HG02884 (cell line): ENCODE results near the gene SETX.

Source experiments
- ATAC-seq: cut with Tn5 transposase; IDR thresholded peaks from one replicate; pipeline ENCODE4 v1.9.1; 2021; ENCODE audit warnings: mild to moderate bottlenecking, moderate library complexity; ENCODE audit not compliant: unreplicated experiment

The SETX gene

GRCh38 chr9:132356324-132356924 lies 1.6 kb upstream of the SETX start:
- ATAC-seq: no peak

GRCh38 chr9:132351404-132352045 lies 3.3 kb downstream of the SETX start:
- ATAC-seq: no peak

DNA sequence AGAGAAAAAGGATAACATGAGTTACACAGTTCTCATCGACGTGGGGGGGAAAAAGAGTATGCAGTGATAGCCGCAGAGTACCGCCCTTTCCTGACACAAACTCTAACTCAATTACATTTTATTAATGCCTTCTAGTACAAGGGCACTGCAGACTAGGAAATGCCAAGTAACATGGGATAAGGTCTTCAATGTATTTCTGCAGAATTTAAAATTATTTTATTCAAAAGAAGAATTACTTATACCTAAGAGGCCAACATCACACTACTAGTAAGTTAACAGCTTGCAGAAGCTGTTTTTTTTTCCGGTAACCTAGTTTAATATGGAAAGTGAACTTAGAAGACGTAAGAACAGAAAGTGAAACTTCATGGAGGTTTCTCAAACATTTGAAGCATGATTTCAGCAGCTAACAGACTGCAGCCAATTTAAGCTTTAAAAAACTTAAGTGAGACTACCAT lies 3.9 kb downstream of the SETX start:
- no peak for ATAC-seq

DNA sequence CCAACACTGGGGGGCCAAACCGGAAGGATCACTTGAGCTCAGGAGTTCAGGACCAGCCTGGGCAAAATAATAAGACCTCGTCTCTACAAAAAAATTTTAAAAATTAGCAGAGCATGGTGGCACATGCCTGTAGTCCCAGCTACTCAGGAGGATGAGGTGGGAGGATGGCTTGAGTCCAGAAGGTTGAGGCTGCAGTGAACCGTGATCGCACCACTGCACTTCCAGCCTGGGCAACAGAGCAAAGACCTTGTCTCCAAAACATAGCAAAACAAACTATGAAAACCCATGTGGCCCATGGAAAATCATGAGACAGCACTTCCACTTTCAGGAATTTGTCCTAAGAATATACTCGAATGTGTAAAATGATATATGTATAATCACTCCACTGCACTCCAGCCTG lies 6.1 kb downstream of the SETX start:
- ATAC-seq: no peak

DNA sequence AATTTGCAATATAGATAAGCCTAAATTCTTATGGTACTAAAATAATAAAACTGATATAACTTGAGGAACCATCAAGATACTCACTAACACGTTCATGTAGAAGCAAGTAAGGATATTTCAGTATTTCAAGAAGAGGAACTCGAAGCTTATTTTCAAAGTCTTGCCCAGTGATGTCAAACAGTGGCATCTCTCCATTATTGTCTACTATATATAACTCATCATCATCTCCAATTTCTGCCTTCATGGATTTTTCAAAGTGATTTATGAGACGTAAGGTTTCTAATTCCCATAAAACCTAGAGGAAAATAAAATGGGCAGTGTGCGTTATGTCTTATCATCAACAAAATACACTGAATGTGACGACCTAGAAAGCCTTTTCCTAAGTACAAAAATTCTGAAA lies 8.6 kb downstream of the SETX start:
- ATAC-seq: no peak

DNA sequence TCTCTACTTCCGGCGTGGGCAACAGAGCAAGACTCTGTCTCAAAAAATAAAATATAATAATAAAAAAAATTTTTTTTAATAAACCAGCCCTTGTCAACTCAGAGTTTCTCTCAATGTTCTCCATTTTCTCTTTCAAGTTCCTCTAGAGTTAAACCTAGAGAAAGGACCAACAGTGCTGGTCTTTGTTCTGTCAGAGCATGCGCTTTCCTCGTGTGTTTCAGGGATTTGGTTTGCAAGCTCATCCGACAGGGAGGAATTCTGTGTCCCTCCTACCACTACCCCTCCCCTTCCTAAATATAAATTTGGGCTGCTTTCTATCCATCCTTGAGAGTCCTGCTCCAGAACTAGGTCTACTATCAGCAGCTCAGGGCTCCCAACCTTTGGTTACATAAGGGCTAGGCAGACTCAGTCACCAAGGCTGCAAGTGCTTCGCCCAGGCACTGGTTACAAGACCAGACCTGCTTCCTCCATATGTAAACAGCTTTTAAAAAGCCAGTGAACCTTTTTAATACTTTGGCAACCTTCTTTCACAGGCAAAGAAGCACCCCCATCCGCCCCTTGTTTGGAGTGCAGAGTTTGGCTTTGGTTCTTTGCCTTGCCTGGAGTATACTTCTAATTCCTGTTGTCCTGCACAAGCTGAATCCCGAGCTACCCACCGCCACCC lies 13.5 kb downstream of the SETX start:
- no peak for ATAC-seq

GRCh38 chr9:132334364-132334763 lies 20.4 kb downstream of the SETX start:
- no peak for ATAC-seq

DNA sequence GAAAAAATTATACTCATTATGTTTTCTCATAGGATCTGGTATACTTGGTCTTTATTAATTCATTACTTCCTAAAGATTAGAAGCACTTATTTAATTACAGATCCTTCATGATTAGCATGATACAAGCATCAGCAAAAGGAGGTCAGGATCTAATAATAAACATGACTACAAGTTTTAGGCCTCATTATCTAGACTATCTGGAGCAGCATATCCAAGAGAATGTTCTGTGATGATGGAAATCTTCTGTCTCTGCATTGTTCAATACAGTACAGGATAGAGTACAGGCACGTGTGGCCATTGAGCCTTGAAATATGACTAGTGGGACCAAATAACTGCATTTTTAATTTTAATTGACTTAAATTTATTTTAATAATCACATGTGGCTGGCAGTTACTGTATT lies 21.2 kb downstream of the SETX start:
- ATAC-seq: no peak

DNA sequence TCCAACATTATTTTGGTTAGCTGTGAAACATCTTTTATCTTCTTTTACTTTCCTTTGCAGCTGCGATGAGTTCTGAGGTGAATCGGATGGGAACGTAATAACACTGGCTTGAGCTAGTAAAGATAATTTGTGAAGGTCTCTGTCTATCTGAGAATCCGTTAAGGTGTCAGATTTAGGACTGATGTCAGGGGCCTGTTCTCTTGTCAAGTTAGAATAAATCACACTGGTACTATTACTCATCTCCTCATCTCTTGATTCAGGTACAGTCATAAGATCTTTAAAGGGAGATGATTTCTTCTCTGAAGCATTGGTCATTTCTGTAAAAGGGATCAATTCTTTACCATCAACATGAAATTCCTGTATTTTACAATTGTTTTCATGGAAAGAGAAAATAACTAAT lies 26.2 kb downstream of the SETX start:
- ATAC-seq: no peak

DNA sequence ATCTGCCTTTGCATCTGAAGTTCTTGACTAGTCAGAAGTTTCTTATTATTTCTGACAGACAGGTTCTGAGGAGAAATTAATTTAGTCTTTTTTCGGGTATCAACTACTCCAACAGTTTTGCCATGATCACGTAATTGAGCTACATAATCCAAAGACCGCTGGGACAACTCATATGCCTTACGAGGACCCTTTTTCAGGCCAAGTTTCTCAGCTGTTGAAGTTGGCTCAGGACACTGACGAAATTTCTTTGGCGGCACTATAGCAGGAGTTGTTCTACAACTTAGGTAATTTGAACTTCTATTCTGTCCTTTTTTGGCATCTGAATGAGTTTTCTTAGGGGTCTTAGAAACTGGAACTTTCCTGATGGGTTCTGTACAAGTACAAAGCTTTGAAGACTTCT lies 27.2 kb downstream of the SETX start:
- no peak for ATAC-seq

- ATAC-seq: no peak
Measured at GRCh38 chr9:132324425-132324824, 30.4 kb downstream of the SETX start.

GRCh38 chr9:132319421-132320110 lies 35.2 kb downstream of the SETX start:
- ATAC-seq: no peak

DNA sequence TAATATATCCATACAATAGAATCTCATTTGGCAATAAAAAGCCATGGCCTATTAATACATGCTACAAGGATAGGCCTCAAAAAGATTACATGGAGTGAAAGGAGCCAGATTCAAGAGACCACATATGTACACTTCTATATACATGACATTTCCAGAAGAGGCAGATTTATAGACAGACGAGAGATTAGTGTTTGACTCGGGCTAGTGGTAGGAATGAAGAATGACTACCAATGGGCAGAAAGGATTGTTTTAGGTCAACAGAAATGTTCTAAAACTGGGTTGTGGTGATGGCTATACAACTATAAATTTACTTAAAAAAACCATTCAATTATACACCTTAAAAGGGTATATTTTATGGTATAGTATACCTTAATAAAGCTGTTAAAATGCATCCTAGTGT lies 41.9 kb downstream of the SETX start:
- no peak for ATAC-seq

DNA sequence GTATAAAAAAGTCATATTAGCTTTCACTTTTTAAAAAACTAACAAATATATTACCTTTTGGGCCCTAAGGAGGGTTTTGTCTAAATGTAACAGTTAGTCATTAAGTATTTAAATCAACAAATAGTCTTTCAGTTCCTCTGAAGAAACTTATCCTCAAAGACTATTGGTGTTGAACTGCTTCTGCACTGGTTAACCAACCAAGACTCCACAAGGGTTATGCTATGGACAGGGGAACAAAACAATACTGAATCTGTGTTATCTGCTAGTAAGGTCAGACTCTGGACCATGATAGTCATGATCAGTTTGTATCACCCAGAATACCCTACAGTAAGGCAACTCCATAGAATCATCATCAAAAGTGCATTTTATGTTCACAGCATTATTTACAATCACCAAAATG lies 42.4 kb downstream of the SETX start:
- ATAC-seq: no peak

- no peak for ATAC-seq
Measured at GRCh38 chr9:132311978-132312377, 42.8 kb downstream of the SETX start.

GRCh38 chr9:132309056-132309455 lies 45.7 kb downstream of the SETX start:
- no peak for ATAC-seq

GRCh38 chr9:132301521-132301920 lies 53.3 kb downstream of the SETX start:
- no peak for ATAC-seq

DNA sequence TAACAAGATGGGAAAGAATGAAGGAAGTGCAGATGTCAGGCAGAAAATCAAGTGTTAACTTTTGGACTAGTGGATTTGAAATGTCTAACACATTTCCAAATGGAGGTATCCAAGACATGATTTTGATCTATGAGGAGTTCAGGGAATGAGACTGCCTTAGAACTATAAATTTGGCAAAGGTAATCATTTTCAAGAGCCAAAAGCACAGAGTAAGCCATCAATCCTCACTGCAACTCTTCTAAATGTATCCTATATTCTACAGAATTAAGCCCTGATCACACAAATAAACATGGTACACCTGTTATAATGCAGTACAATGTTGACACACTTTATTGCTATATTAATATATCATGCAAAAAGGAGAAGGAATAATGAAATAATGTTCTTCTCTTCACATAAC lies 55.6 kb downstream of the SETX start:
- no peak for ATAC-seq

GRCh38 chr9:132295181-132295580 lies 59.6 kb downstream of the SETX start:
- no peak for ATAC-seq

DNA sequence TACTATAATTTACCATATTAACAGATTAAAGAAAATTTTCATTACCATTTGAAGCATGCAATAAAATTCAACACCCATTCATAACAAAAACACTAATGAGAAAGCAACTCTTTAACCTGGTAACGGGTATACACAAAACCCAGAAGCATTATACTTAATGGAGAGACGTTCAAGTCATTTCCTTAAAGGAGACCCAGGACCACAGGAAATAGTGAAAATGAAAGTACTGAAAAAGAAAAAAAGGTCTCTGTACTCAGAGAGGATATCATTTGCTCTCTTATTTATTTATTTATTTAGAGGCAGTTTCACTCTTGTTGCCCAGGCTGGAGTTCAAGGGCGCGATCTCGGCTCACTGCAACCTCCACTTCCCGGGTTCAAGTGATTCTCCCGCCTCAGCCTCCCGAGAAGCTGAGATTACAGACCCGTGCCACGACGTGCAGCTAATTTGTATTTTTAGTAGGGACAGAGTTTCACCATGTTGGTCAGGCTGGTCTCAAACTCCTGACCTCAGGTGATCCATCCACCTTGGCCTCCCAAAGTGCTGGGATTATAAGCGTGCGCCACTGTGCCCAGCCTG lies 61.6 kb downstream of the SETX start:
- no peak for ATAC-seq

DNA sequence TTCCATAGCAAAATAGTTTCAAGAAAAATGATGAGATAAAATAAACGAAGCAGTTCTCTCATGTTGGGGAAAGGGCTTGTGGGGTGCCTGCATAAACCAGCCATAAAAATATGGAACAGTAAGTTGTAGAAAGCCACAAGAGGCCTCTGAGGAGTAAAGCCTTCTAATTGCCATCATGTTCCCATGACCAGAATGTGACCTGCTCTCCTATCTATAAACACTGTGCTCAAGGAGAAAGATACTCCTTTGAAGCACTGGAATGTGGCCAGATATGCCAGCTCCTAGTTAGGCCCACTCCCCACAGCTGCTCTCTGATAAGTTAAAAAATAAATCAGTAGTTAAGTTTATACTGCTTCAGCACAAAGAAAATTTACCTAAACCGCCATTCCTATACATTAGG lies 65.8 kb downstream of the SETX start:
- no peak for ATAC-seq

DNA sequence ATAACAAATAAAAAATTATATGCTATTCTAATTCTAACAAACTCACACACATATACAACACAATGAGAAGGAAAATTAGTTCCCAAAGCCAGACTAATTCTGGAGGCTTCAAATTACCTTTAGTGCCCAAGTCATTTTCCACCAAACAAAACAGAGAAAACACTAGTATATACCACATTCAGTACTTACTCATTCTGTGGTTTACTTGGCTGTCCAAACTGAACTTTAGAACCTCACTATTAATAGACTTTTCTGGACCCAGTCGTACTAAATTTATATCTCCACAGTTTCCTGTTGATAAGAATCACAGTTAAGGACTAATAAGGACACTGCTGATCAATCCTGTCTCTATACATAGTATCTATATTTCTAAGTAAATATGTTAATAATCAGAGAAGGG lies 66.4 kb downstream of the SETX start:
- ATAC-seq: no peak
